ENCODE results near the gene GLI3. TPM values are rescaled to one million over a fixed set of nuclear protein-coding genes. Genes with fewer than 3 reads are reported as not detected.

The GLI3 gene
- polyA plus RNA-seq, 1 experiment: 6.0 TPM

DNA sequence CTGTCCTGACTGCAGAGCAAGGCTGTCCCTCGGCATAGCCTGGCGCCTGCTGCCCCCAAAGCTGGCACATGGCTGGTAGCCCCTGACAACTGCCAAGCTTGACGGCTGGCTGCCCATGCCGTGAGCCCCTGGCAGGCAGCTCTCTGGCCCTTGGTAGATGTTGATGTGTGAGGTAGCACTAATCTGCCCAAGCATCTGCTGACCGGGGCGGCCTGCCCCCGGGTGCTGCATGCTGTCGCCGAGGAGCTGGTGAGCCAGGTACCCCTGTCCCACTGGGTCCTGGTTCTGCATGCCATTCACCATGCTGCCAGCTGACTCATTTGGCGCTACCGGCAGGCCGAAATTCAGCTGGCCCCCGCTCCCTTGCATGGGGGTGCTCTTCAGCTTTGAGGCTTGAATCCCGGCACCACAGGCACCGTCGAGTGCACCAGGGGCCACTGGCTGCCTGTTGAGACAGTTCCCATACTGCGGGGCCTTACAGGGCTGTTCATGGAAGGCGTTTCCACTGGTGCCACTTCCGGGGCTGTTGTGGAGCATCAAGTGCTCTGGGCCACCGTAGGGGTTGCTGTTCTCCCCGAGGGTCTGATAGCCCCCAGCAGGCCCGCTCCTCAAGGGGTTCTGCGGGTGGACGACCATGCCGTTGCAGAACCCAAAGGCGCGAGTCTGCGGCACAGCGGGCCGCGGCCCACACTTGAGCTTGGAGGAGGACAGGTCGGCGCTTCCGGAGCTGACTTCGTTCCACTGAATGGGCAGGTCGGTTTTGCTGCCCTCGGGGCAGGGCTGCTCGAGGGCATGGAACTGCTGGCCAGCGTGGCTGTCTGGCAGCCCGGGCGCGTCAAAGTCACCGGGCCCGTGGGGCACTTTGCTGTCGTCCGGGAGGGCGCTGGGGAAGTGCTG lies 271.9 kb downstream of the GLI3 start:
- H3K4me3 ChIP-seq (ENCODE audit: low read depth, low read length): no peak overlapping the region
- TF ChIP-seq, protein P1, sequence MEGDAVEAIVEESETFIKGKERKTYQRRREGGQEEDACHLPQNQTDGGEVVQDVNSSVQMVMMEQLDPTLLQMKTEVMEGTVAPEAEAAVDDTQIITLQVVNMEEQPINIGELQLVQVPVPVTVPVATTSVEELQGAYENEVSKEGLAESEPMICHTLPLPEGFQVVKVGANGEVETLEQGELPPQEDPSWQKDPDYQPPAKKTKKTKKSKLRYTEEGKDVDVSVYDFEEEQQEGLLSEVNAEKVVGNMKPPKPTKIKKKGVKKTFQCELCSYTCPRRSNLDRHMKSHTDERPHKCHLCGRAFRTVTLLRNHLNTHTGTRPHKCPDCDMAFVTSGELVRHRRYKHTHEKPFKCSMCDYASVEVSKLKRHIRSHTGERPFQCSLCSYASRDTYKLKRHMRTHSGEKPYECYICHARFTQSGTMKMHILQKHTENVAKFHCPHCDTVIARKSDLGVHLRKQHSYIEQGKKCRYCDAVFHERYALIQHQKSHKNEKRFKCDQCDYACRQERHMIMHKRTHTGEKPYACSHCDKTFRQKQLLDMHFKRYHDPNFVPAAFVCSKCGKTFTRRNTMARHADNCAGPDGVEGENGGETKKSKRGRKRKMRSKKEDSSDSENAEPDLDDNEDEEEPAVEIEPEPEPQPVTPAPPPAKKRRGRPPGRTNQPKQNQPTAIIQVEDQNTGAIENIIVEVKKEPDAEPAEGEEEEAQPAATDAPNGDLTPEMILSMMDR (IDR thresholded peaks at IDR 0.05; ENCODE audit: low read depth, low read length): no peak
- H3K27ac ChIP-seq (ENCODE audit: low read depth, low read length): no peak overlapping the region
- CTCF ChIA-PET: interaction anchor here (0.7 to 1.1 kb wide), 2 partner anchors 12 to 21 kb away, joined by 3 read pairs; no protein-coding TSS in a partner anchor
- no peaks in the 10 kb centered on the region for H3K27me3 ChIP-seq (ENCODE audit: control insufficient read depth, insufficient read depth, low read length)
- peaks cover 7% of the 10 kb centered on the region; the same call in 1 of the 2 replicates for H3K9me3 ChIP-seq (ENCODE audit: control insufficient read depth, insufficient read depth, low read length)
- no peak for DNase-seq (ENCODE audit: low read depth, low spot score)
- POLR2A ChIA-PET: no interaction called here

DNA sequence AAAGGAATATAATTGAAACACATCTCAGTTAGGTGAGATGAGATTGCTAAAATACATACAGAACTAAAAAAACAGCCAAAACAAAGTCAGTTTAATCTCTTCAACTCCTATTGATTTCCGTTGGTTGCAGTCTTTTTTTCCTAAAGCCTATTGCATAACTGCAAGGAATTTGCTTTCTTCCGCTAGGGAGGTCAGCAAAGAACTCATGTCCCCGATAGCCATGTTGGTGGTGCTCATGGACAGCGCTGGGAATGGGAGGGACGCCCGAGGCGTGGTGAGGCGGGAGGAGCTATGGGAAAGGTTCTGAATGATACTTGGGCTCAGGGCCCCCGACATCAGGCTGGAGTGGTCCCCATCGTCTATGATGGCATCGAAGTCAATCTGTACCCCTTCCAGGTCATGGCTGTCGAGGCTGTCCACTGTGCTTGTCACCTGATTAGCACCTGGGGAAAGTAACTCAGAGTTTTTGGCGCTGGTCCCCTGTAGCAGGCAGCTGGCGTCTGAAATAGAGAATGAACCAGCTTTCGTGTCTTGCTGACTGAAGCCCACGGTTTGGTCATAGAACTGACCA lies 272.7 kb downstream of the GLI3 start:
- Histone ChIP-seq H3K9me3 (ENCODE audit: control insufficient read depth, insufficient read depth, low read length) (peaks cover 7% of the 10 kb centered on the region; the same call in 1 of the 2 replicates), H3K27ac (ENCODE audit: low read depth, low read length) (no peak overlapping the region), H3K27me3 (ENCODE audit: control insufficient read depth, insufficient read depth, low read length) (no peaks in the 10 kb centered on the region), H3K4me3 (ENCODE audit: low read depth, low read length) (no peak overlapping the region)
- TF ChIP-seq, protein P1 (IDR thresholded peaks at IDR 0.05; ENCODE audit: low read depth, low read length): no peak
- CTCF ChIA-PET: interaction anchor here (1.1 to 1.7 kb wide), 2 partner anchors 21 kb away, joined by 3 to 4 read pairs; no protein-coding TSS in a partner anchor
- no peak for DNase-seq (ENCODE audit: low read depth, low spot score)
- POLR2A ChIA-PET: no interaction called here

DNA sequence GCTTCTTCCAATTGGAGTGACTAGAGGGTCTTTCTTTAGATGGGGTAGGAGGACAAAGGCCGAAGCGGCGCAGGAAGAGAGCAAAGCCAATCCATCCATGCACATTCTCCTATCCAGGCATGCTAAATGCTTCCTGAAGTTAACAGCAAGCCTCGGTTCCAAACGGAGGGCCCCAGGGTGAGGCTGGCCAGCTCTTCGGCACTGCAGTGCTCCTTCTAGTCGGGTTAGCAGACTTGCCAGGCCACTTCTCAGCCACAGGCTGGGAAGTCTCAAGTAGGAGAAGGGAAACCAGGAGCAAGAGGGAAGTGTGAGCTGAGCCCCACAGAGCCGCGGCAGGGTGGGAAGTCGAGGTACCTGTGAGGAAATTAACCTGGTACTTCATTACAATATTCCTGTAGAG lies 280.3 kb downstream of the GLI3 start:
- H3K9me3 ChIP-seq (ENCODE audit: control insufficient read depth, insufficient read depth, low read length): no peaks in the 10 kb centered on the region
- DNase-seq (ENCODE audit: low read depth, low spot score): no peak
- no peak overlapping the region for H3K4me3 ChIP-seq (ENCODE audit: low read depth, low read length)
- TF ChIP-seq, protein P1 (IDR thresholded peaks at IDR 0.05; ENCODE audit: low read depth, low read length): no peak
- POLR2A ChIA-PET: interaction anchor here (0.9 kb wide), 1 partner anchor 40 kb away, joined by 3 read pairs; no protein-coding TSS in a partner anchor
- CTCF ChIA-PET: interaction anchor here (1.2 to 7.5 kb wide), 4 partner anchors 13 to 887 kb away, joined by 3 to 100 read pairs (median 20); no protein-coding TSS in a partner anchor
- no peaks in the 10 kb centered on the region for H3K27me3 ChIP-seq (ENCODE audit: control insufficient read depth, insufficient read depth, low read length)
- peak overlapping the region; percentile 80 for H3K27ac ChIP-seq (ENCODE audit: low read depth, low read length)

DNA sequence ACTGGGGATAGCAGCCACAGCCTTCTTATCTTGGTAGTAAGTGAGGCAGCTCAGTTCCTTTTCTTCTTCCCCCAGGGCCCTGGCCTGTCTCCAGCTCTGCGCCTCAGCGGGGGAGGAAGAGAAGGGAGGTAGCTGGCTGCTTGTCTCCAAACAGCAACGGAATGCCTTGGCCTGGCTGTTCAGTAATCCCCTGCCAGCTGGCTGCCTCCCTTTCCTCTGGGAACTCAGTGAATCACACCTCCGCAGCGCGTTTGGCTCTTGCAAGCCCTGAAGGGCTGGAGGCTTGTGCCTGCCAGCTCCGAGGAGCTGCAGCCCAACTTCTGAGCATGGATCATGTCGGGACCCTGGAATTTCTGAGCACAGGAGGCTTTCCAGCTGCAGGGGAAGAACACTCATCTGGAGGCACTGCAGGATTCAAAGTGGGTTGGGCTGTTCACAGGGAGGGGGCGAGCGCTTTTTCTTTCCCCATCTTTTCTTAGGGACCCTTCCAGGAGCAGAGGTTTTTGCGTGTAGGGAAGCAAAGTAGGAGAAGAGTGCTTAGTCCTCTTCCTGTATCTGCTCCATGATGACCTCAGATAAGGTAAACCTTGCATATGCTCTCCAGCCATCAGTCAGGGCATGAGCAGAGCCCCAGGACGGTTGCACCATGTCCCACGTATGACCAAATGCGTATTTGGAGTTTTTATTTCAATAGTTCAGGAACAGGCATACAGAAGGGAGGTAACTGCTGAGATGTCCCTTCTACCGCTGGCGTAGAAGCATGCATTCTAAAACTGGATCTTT lies 280.9 kb downstream of the GLI3 start:
- no peaks in the 10 kb centered on the region for H3K27me3 ChIP-seq (ENCODE audit: control insufficient read depth, insufficient read depth, low read length)
- ChIA-PET CTCF (interaction anchor here (0.5 to 7.5 kb wide), 6 partner anchors 13 to 887 kb away, joined by 3 to 100 read pairs (median 7); no protein-coding TSS in a partner anchor), POLR2A (interaction anchor here (0.9 to 1.5 kb wide), 4 partner anchors 13 to 144 kb away, joined by 3 to 9 read pairs (median 3); no protein-coding TSS in a partner anchor)
- H3K27ac ChIP-seq (ENCODE audit: low read depth, low read length): peak overlapping the region; percentile 80
- H3K9me3 ChIP-seq (ENCODE audit: control insufficient read depth, insufficient read depth, low read length): no peaks in the 10 kb centered on the region
- peak overlapping the region; percentile 39 for H3K4me3 ChIP-seq (ENCODE audit: low read depth, low read length)
- DNase-seq (ENCODE audit: low read depth, low spot score): peak; percentile 99
- TF ChIP-seq, protein P1 (IDR thresholded peaks at IDR 0.05; ENCODE audit: low read depth, low read length): no peak

All from AG04450 (cell line).